Kidney (tissue), 14 donors: ENCODE measurements around the gene UBL4B. TPM values are rescaled to one million over a fixed set of nuclear protein-coding genes. Genes with fewer than 3 reads are reported as not detected.
A peak's percentile ranks its signal among the peaks of the same experiment; 100 is the strongest.

Source experiments
- DNase-seq, 5 donors: peaks; one replicate each; pipeline ENCODE4 v3.0.0-alpha.2; 2013 to 2020
- FAIRE-seq: peaks from 2 replicates; lab custom pipeline; 2012; peaks lifted over from hg19 to GRCh38; lab: Jason Lieb, UNC
- H3K27ac ChIP-seq, 2 donors: one replicate each; pipeline ENCODE4 v1.7.0; 2013; ENCODE audit warnings: low read depth in 2 of 2, low read length in 2 of 2, inconsistent platforms in 1 of 2
- H3K27me3 ChIP-seq: one replicate; pipeline ENCODE4 v1.7.1; 2013; ENCODE audit warnings: low read length, inconsistent platforms; ENCODE audit not compliant: control insufficient read depth, insufficient read depth
- H3K36me3 ChIP-seq, 3 donors: one replicate each; pipeline versions ENCODE4 v1.7.0 to v1.7.1; 2013; ENCODE audit warnings: low read length in 3 of 3, control low read depth in 1 of 3, inconsistent platforms in 1 of 3; ENCODE audit not compliant: insufficient read depth in 3 of 3, control insufficient read depth in 2 of 3
- H3K4me1 ChIP-seq, 3 donors: one replicate each; pipeline versions ENCODE4 v1.7.0 to v1.7.1; 2013; ENCODE audit warnings: low read length in 3 of 3, inconsistent platforms in 1 of 3, low read depth in 1 of 3; ENCODE audit not compliant: control insufficient read depth in 2 of 3, insufficient read depth in 2 of 3
- H3K4me3 ChIP-seq, 3 donors: one replicate each; pipeline versions ENCODE4 v1.7.0 to v1.8.1; 2013; ENCODE audit warnings: low read length in 3 of 3, control low read depth in 1 of 3, inconsistent platforms in 1 of 3
- H3K9ac ChIP-seq, 3 donors: one replicate each; pipeline versions ENCODE4 v1.7.0 to v1.7.1; 2013; ENCODE audit warnings: low read length in 3 of 3, control low read depth in 1 of 3, inconsistent platforms in 1 of 3
- H3K9me3 ChIP-seq, 3 donors: one replicate each; pipeline versions ENCODE4 v1.7.0 to v1.7.1; 2013; ENCODE audit warnings: low read length in 3 of 3, control low read depth in 1 of 3, inconsistent platforms in 1 of 3; ENCODE audit not compliant: control insufficient read depth in 2 of 3, insufficient read depth in 1 of 3
- intact Hi-C: fragments of 100-400 bp; cut with DNase I; formaldehyde crosslinking; loops from one replicate; pipeline ENCODE4 v1.11.1; 2022
- polyA plus RNA-seq: library from polyadenylated mRNA; stranded (reverse); fragments of 350-450 nt; fragmentation: Illumina TruSeq; extraction: RNeasy Lipid Tissue Mini Kit (QIAGEN cat#74804); gene quantifications from one replicate; pipeline ENCODE4 v1.2.3, GENCODE V29; 2014; ENCODE audit warnings: low read depth, low replicate concordance; ENCODE audit not compliant: insufficient read depth
- total RNA-seq: library from RNA; stranded (reverse); fragmentation: NEBNext Ultra II Directional; extraction: Animal tissue kit (Norgen Biotek cat#: 25700); gene quantifications from one replicate; pipeline ENCODE4 v1.2.1, GENCODE V29; 2021
- TF ChIP-seq, protein P1 (sequence below): IDR thresholded peaks from 3 replicates; pipeline ENCODE4 v1.5.1; 2012; ENCODE audit warnings: mild to moderate bottlenecking, moderate library complexity, borderline replicate concordance; ENCODE audit not compliant: insufficient read depth; ENCODE audit errors: extremely low read depth
- donor health status: control.
- donor health status: control.
- donor health status: control.
- donor health status: control.
- donor health status: control.
- donor health status: DM: yes; HTN: yes; CAD: no.
- donor health status: Normal renal cell carcinoma (clear cell type).

Gene UBL4B
- total and polyA plus RNA-seq, 2 donors from 2014 or later = not detected

DNA sequence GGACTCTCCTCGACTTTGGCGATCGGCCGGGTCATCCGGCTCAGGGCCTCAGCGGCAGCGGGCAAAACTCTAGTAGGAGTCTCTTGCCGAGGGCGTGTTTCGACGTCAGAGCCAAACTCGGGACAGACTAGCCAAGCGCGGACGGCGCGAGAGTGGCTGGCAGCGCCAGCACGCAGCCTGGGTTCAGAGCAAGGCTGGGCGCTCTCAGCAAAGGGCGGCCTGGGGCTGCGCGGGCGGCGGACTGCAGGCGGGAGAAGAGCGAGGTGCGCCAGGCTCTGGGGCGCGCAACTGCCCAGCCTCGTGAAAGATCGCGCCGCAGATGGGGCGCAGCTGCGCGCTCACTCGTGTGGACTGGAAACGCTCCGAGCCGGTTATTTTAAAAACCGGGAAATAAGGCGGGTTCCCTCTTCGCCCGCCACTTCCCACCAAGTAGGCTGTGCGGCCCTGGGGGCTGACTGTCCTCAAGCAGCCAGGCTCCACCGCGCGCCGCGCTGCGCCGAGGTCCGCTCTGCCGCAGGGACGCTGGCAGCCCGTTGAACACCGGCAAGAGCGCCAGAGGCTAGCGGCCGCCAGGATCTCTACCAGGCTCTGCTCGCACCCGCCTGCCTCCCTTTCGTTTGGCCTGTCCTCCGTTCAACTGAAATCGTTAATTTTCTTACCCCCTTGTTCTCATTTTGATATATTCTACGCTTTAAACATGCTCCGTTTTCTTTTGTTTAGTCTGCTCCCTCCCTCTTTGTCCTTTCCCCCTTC is 44.2 kb upstream of the UBL4B start:
- H3K27ac ChIP-seq = no peak overlapping the region
- peaks cover 0 to 5% (median 0%) of the 10 kb centered on the region in 3 donors for H3K4me1 ChIP-seq
- intact Hi-C loops = no loop called here
- no peaks in the 10 kb centered on the region for H3K9me3 ChIP-seq
- H3K27me3 ChIP-seq = peaks cover 44% of the 10 kb centered on the region
- peak in 3 of 5 donors; percentile 59 to 71 (median 60) for DNase-seq
- H3K36me3 ChIP-seq = no peaks in the 10 kb centered on the region
- no peak overlapping the region for H3K9ac ChIP-seq
- no peak overlapping the region for H3K4me3 ChIP-seq
- TF ChIP-seq, protein P1, sequence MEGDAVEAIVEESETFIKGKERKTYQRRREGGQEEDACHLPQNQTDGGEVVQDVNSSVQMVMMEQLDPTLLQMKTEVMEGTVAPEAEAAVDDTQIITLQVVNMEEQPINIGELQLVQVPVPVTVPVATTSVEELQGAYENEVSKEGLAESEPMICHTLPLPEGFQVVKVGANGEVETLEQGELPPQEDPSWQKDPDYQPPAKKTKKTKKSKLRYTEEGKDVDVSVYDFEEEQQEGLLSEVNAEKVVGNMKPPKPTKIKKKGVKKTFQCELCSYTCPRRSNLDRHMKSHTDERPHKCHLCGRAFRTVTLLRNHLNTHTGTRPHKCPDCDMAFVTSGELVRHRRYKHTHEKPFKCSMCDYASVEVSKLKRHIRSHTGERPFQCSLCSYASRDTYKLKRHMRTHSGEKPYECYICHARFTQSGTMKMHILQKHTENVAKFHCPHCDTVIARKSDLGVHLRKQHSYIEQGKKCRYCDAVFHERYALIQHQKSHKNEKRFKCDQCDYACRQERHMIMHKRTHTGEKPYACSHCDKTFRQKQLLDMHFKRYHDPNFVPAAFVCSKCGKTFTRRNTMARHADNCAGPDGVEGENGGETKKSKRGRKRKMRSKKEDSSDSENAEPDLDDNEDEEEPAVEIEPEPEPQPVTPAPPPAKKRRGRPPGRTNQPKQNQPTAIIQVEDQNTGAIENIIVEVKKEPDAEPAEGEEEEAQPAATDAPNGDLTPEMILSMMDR = no peak
- no peak for FAIRE-seq

DNA sequence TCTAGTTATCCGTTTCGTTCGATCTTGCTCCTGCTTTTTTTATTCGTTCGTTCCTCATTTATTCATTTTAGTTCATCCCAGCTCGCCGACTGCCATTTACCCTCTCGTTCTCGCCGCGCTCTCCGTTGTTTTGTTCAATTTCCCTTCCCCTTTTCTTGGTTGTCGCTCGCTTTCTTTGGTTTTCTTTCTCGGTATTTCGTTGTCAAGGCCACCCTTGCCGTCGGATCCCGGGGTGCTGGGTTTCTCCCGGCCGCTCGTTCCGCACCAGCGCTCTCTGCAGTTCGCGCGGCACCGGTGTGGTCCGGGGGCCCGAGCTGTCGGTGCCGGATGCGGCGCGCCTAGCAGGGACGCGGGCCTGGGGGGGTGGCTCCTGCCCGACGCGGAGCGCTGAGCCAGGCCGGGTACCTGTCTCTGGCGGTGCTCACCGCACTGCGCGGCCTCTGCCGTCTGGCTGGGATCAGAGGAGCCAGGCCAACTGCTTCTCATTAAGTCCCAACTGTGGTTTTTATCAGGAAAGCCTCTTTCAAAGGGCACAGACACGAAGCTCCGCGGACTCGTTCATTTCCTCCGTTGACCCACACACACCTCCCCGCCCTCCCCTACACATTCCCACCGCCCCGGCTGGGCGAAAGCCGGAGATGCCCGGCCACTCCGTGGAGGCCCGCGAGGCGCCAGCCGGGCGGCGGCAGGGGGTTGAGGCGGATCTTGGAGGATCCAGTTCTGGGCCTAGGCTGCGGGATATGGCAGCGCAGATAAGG is 43.4 kb upstream of the UBL4B start:
- intact Hi-C loops = no loop called here
- H3K36me3 ChIP-seq = no peaks in the 10 kb centered on the region
- no peaks in the 10 kb centered on the region for H3K9me3 ChIP-seq
- FAIRE-seq (no peak), DNase-seq (peak in 3 of 5 donors; percentile 53 to 67 (median 64))
- TF ChIP-seq, protein P1 = no peak
- peaks cover 0 to 5% (median 0%) of the 10 kb centered on the region in 3 donors for H3K4me1 ChIP-seq
- no peak overlapping the region for H3K9ac ChIP-seq
- H3K27ac ChIP-seq = no peak overlapping the region
- no peak overlapping the region for H3K4me3 ChIP-seq
- peaks cover 48% of the 10 kb centered on the region for H3K27me3 ChIP-seq

- H3K27ac ChIP-seq = no peak overlapping the region
- TF ChIP-seq, protein P1 = peak; percentile 2
- peaks cover 53% of the 10 kb centered on the region for H3K27me3 ChIP-seq
- intact Hi-C loops = no loop called here
- H3K4me1 ChIP-seq = peaks cover 0 to 5% (median 0%) of the 10 kb centered on the region in 3 donors
- no peaks in the 10 kb centered on the region for H3K36me3 ChIP-seq
- FAIRE-seq = no peak
- H3K4me3 ChIP-seq = no peak overlapping the region
- H3K9ac ChIP-seq = no peak overlapping the region
- H3K9me3 ChIP-seq = no peaks in the 10 kb centered on the region
- DNase-seq = peak in 1 of 5 donors; percentile 27
These were observed 42.6 kb upstream of the UBL4B start for GRCh38 chr1:110069404-110070281.
